ENCODE data around the gene ZNF410.

- no peak for TF ChIP-seq CTCF (IDR thresholded peaks at IDR 0.05; ENCODE audit: control extremely low read depth in 1 of 3, insufficient read depth in 1 of 3, low read depth in 1 of 3, low read length in 3 of 3)
- no peak for TF ChIP-seq SIN3A (conservative IDR thresholded peaks at IDR 0.05 in 1 of 2, IDR thresholded peaks at IDR 0.05 in 1 of 2; ENCODE audit: low read depth in 1 of 2, low read length in 2 of 2)
- TF ChIP-seq HDAC2 (IDR thresholded peaks at IDR 0.05; ENCODE audit: borderline replicate concordance in 1 of 2, low read depth in 2 of 2, low read length in 2 of 2), result no peak
- no peak for TF ChIP-seq KDM4A (IDR thresholded peaks at IDR 0.05; ENCODE audit: low read depth, low read length, severe bottlenecking)
- no peak for TF ChIP-seq POLR2A (IDR thresholded peaks at IDR 0.05; ENCODE audit: control extremely low read depth in 1 of 2, low read depth in 2 of 2, low read length in 2 of 2)
- TF ChIP-seq POLR2AphosphoS5 (IDR thresholded peaks at IDR 0.05; ENCODE audit: low read depth, low read length), result no peak
- no peak for TF ChIP-seq RNF2 (IDR thresholded peaks at IDR 0.05; ENCODE audit: borderline replicate concordance, low read depth, low read length, missing control alignments, poor library complexity, severe bottlenecking)
- TF ChIP-seq HDAC6 (IDR thresholded peaks at IDR 0.05; ENCODE audit: low read depth, low read length), result no peak
- no peak for TF ChIP-seq EP300 (IDR thresholded peaks at IDR 0.05; ENCODE audit: borderline replicate concordance in 1 of 2, low read depth in 2 of 2, low read length in 2 of 2)
- no peak for TF ChIP-seq CREB1 (IDR thresholded peaks at IDR 0.05)
- TF ChIP-seq USF2 (IDR thresholded peaks at IDR 0.05; ENCODE audit: low read length), result no peak
- no peak for TF ChIP-seq MAFK (IDR thresholded peaks at IDR 0.05; ENCODE audit: low read depth, low read length)
- no peak for TF ChIP-seq KDM5A (IDR thresholded peaks at IDR 0.05; ENCODE audit: low read length)
Observed at GRCh38 chr14:73965216-73965615, 78.6 kb downstream of the ZNF410 start.

All from H1 (cell line).